CD4-positive, alpha-beta T cell treated with Interleukin-21 for 1 hour (primary cell): ENCODE results near the gene SLC30A10.
"Not testable (repeated sequence)": the region's sequence is repeated elsewhere in the genome, so short reads cannot be mapped to it uniquely, and the experiment has no call there.

Experiments used
- DNase-seq: peaks from one replicate; pipeline ENCODE4 v3.0.0-alpha.2; 2020

SLC30A10 gene

GRCh38 chr1:219888667-219889066 lies 39.7 kb downstream of the SLC30A10 start:
- DNase-seq = not testable (repeated sequence)

GRCh38 chr1:219885680-219886079 lies 42.7 kb downstream of the SLC30A10 start:
- DNase-seq = no peak

- no peak for DNase-seq
Observed at GRCh38 chr1:219883400-219884332, 44.7 kb downstream of the SLC30A10 start.

GRCh38 chr1:219882755-219883154 lies 45.6 kb downstream of the SLC30A10 start:
- no peak for DNase-seq

- no peak for DNase-seq
Observed at GRCh38 chr1:219882096-219882495, 46.3 kb downstream of the SLC30A10 start.

- no peak for DNase-seq
Observed at GRCh38 chr1:219880765-219881457, 47.4 kb downstream of the SLC30A10 start.

GRCh38 chr1:219876798-219877209 lies 51.6 kb downstream of the SLC30A10 start:
- no peak for DNase-seq

- DNase-seq = no peak
Observed at GRCh38 chr1:219875860-219876259, 52.5 kb downstream of the SLC30A10 start.

GRCh38 chr1:219872538-219872937 lies 55.8 kb downstream of the SLC30A10 start:
- not testable (repeated sequence) for DNase-seq

- no peak for DNase-seq
Observed at GRCh38 chr1:219871427-219872057, 56.8 kb downstream of the SLC30A10 start.

GRCh38 chr1:219868615-219869014 lies 59.7 kb downstream of the SLC30A10 start:
- DNase-seq = not testable (repeated sequence)
